Endothelial cell of umbilical vein (primary cell): ENCODE results near the gene ENO2. TPM values are rescaled to one million over a fixed set of nuclear protein-coding genes. Genes with fewer than 3 reads are reported as not detected.

ENCODE experiments used
- BruUV-seq: library from RNA; stranded (reverse); fragments of 400-500 nt; replicated peaks from 2 replicates; lab custom pipeline; 2021; lab: Mats Ljungman, UMichigan
- CTCF ChIA-PET: fragments of 300-600, 350-600 bp; sonication (Branson Sonifier 250); formaldehyde crosslinking; loops from one replicate; lab custom pipeline; 2021; ENCODE audit warnings: antibody characterized with exemption, inconsistent platforms; lab: Charles Lee
- POLR2A ChIA-PET: fragments of 300-600, 350-600 bp; sonication (Branson Sonifier 250); formaldehyde crosslinking; loops from one replicate; lab custom pipeline; 2021; ENCODE audit warnings: antibody characterized with exemption, inconsistent platforms; lab: Charles Lee
- DNase-seq: peaks from one replicate; pipeline ENCODE4 v3.0.0-alpha.2; 2011; ENCODE audit warnings: low read depth, low spot score
- FAIRE-seq: peaks from 2 replicates; lab custom pipeline; 2011; peaks lifted over from hg19 to GRCh38; lab: Jason Lieb, UNC
- H2AFZ ChIP-seq: 2 replicates; pipeline ENCODE4 v1.6.0; 2012; ENCODE audit warnings: low read depth, low read length, control low read depth, inconsistent platforms
- H3K27ac ChIP-seq: 2 replicates; pipeline ENCODE4 v1.5.1; 2011; ENCODE audit warnings: low read depth, mild to moderate bottlenecking, control low read depth, low read length, moderate library complexity; ENCODE audit not compliant: insufficient read depth
- H3K27me3 ChIP-seq, 2 experiments: 2 replicates each; pipeline versions ENCODE4 v1.6.0 to v1.6.1; 2011; ENCODE audit warnings: low read length in 2 of 2, mixed read lengths in 1 of 2; ENCODE audit not compliant: control insufficient read depth in 2 of 2, insufficient read depth in 2 of 2
- H3K36me3 ChIP-seq, 2 experiments: 2 replicates in 1 of 2; 3 replicates in 1 of 2; pipeline ENCODE4 v1.5.1; 2011; ENCODE audit warnings: low read length in 2 of 2, mild to moderate bottlenecking in 1 of 2, moderate library complexity in 1 of 2; ENCODE audit not compliant: control insufficient read depth in 2 of 2, insufficient read depth in 2 of 2; ENCODE audit errors: extremely low read depth in 1 of 2
- H3K4me1 ChIP-seq: 3 replicates; pipeline ENCODE4 v1.5.1; 2011; ENCODE audit warnings: mild to moderate bottlenecking, low read length; ENCODE audit not compliant: control insufficient read depth, insufficient read depth; ENCODE audit errors: extremely low read depth
- H3K4me2 ChIP-seq: 2 replicates; pipeline ENCODE4 v1.6.1; 2011; ENCODE audit warnings: low read length, control low read depth, mixed read lengths; ENCODE audit not compliant: insufficient read depth
- H3K4me3 ChIP-seq, 3 experiments: fragments of 200-600 bp in 1 of 3; sonication (generic), shearing (Covaris generic) in 1 of 3; replicated peaks in 1 of 3; 2 replicates each; pipeline ENCODE4 v1.5.1; 2011 to 2016; ENCODE audit warnings: control low read depth in 3 of 3, low read length in 3 of 3, mild to moderate bottlenecking in 2 of 3, inconsistent platforms in 1 of 3, low read depth in 1 of 3, moderate library complexity in 1 of 3; ENCODE audit not compliant: insufficient read depth in 1 of 3
- H3K79me2 ChIP-seq: 2 replicates; pipeline ENCODE4 v1.6.0; 2012; ENCODE audit warnings: low read length, inconsistent platforms; ENCODE audit not compliant: control insufficient read depth, insufficient read depth
- H3K9ac ChIP-seq: replicated peaks from 2 replicates; pipeline ENCODE3; 2011; ENCODE audit warnings: low read length, control low read depth; ENCODE audit not compliant: insufficient read depth; ENCODE audit errors: extremely low read depth
- H3K9me1 ChIP-seq: replicated peaks from 3 replicates; pipeline ENCODE4 v1.6.0; 2011; ENCODE audit warnings: mild to moderate bottlenecking, low read length; ENCODE audit not compliant: control insufficient read depth, insufficient read depth; ENCODE audit errors: extremely low read depth
- H3K9me3 ChIP-seq: replicated peaks from 2 replicates; pipeline ENCODE4 v1.5.1; 2012; ENCODE audit warnings: low read length, inconsistent platforms; ENCODE audit not compliant: control insufficient read depth, insufficient read depth
- H4K20me1 ChIP-seq: replicated peaks from 2 replicates; pipeline ENCODE3; 2011; ENCODE audit warnings: mild to moderate bottlenecking, low read length; ENCODE audit not compliant: control insufficient read depth, insufficient read depth; ENCODE audit errors: extremely low read depth
- CTCF ChIP-seq, 2 donors: IDR thresholded peaks; 1 replicate in 1 of 2; 2 replicates in 1 of 2; pipeline ENCODE4 v1.5.1; 2011; ENCODE audit warnings: low read length in 2 of 2, mild to moderate bottlenecking in 2 of 2, moderate library complexity in 2 of 2, control low read depth in 1 of 2, inconsistent platforms in 1 of 2, low read depth in 1 of 2; ENCODE audit not compliant: insufficient read depth in 1 of 2; ENCODE audit errors: extremely low read depth in 1 of 2
- EZH2 ChIP-seq: IDR thresholded peaks from 2 replicates; pipeline ENCODE4 v1.6.1; 2012; ENCODE audit warnings: borderline replicate concordance, low read depth, mild to moderate bottlenecking, moderate library complexity, low read length, inconsistent platforms; ENCODE audit not compliant: severe bottlenecking
- JUN ChIP-seq: IDR thresholded peaks from 2 replicates; pipeline ENCODE4 v1.6.1; 2011; ENCODE audit warnings: borderline replicate concordance, low read depth; ENCODE audit not compliant: insufficient read length, insufficient read depth
- MAX ChIP-seq: IDR thresholded peaks from 2 replicates; pipeline ENCODE4 v1.6.1; 2011; ENCODE audit not compliant: insufficient read depth, insufficient read length
- MYC ChIP-seq: IDR thresholded peaks from one replicate; pipeline ENCODE4 v1.6.1; 2011; ENCODE audit warnings: mild to moderate bottlenecking, low read depth, low read length
- POLR2A ChIP-seq: IDR thresholded peaks from 2 replicates; pipeline ENCODE4 v1.6.1; 2012; ENCODE audit warnings: low read depth, mild to moderate bottlenecking, control low read depth, low read length
- POLR2AphosphoS5 ChIP-seq: IDR thresholded peaks from 2 replicates; pipeline ENCODE4 v1.6.1; 2012; ENCODE audit warnings: low read depth, mild to moderate bottlenecking, control low read depth, low read length, moderate library complexity; ENCODE audit not compliant: insufficient read depth
- dilution Hi-C: fragments of 300-500 bp; cut with MboI; formaldehyde crosslinking; loops from one replicate; pipeline ENCODE4 v1.15.0; 2019; ENCODE audit warnings: low sequenced_read_pairs; ENCODE audit not compliant: extremely low pct_ligation_motif_present
- intact Hi-C: fragments of 100-400 bp; cut with micrococcal nuclease; formaldehyde crosslinking; loops from one replicate; pipeline ENCODE4 v1.10.0; 2022
- polyA plus RNA-seq, 4 experiments: library from polyadenylated mRNA; depleted of rRNA in 3 of 4; stranded (reverse) in 3 of 4; unstranded in 1 of 4; fragments of >200 nt; gene quantifications; 2 replicates each; pipeline versions ENCODE4 v1.2.1 to v1.2.3, GENCODE V29; 2011 to 2012; ENCODE audit warnings: missing spikeins in 1 of 4
- total RNA-seq: library from RNA; stranded (reverse); gene quantifications from 2 replicates; pipeline ENCODE4 v1.2.3, GENCODE V29; 2021

Gene ENO2
- total and polyA plus RNA-seq, 2 donors (not counting 3 experiments of a cell fraction or from before 2014, with no cell fraction given) = 11.4 to 18.6 TPM

GRCh38 chr12:6872073-6873048 is 42.0 kb upstream of the ENO2 start:
- DNase-seq (peak; percentile 82), FAIRE-seq (peak; percentile 91)
- H3K9ac ChIP-seq = peak overlapping the region; percentile 92
- H3K4me3 ChIP-seq = peak overlapping the region; percentile 59 to 92 (median 84)
- H3K9me1 ChIP-seq = no peaks in the 10 kb centered on the region
- peaks cover 0 to 22% of the 10 kb centered on the region in 2 experiments for H3K36me3 ChIP-seq
- ChIA-PET CTCF (interaction anchor here (0.6 to 4.3 kb wide), 34 partner anchors 8 to 237 kb away, joined by 3 to 74 read pairs (median 5); partner anchors contain the start of genes C12orf57, C1RL, CDCA3 and LRRC23), POLR2A (interaction anchor here (0.6 to 2.1 kb wide), 8 partner anchors 19 to 119 kb away, joined by 3 to 16 read pairs (median 6); partner anchors contain the start of genes C12orf57, CDCA3, LAG3 and MLF2)
- H3K27ac ChIP-seq = peak overlapping the region; percentile 60
- no peaks in the 10 kb centered on the region for H3K27me3 ChIP-seq
- H3K4me1 ChIP-seq = peaks cover 36% of the 10 kb centered on the region
- H3K4me2 ChIP-seq = peak overlapping the region; percentile 98
- no peaks in the 10 kb centered on the region for H3K9me3 ChIP-seq
- dilution Hi-C loops = no loop called here
- BruUV-seq = TSS peak; percentile 55
- no peaks in the 10 kb centered on the region for H4K20me1 ChIP-seq
- peaks cover 40% of the 10 kb centered on the region for H3K79me2 ChIP-seq
- intact Hi-C loops = loop anchor here (1.0 to 5.0 kb wide), 5 partner anchors 19 to 235 kb away; partner anchors contain the start of genes C1R, C1RL and MLF2
- no peak overlapping the region for H2AFZ ChIP-seq
- TF ChIP-seq MAX (peak; percentile 45), EZH2 (no peak), JUN (no peak), CTCF (IDR thresholded peaks at IDR 0.05; ENCODE audit: extremely low read depth in 1 of 2, insufficient read depth in 1 of 2, low read depth in 1 of 2, low read length in 2 of 2) (peak; percentile 99 to 100), MYC (no peak), POLR2A (peak; percentile 65), POLR2AphosphoS5 (peak; percentile 39)
